Measurements from ENCODE around the gene FNDC1.

- TF ChIP-seq, protein P1, sequence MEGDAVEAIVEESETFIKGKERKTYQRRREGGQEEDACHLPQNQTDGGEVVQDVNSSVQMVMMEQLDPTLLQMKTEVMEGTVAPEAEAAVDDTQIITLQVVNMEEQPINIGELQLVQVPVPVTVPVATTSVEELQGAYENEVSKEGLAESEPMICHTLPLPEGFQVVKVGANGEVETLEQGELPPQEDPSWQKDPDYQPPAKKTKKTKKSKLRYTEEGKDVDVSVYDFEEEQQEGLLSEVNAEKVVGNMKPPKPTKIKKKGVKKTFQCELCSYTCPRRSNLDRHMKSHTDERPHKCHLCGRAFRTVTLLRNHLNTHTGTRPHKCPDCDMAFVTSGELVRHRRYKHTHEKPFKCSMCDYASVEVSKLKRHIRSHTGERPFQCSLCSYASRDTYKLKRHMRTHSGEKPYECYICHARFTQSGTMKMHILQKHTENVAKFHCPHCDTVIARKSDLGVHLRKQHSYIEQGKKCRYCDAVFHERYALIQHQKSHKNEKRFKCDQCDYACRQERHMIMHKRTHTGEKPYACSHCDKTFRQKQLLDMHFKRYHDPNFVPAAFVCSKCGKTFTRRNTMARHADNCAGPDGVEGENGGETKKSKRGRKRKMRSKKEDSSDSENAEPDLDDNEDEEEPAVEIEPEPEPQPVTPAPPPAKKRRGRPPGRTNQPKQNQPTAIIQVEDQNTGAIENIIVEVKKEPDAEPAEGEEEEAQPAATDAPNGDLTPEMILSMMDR (IDR thresholded peaks at IDR 0.05) = no peak
- TF ChIP-seq POLR2A (IDR thresholded peaks at IDR 0.05) (no peak), EP300 (IDR thresholded peaks at IDR 0.05) (no peak)
Measured at GRCh38 chr6:159190460-159190859, 21.3 kb downstream of the FNDC1 start.
